GM12878 (cell line): ENCODE measurements around the gene HOXD9. TPM values are rescaled to one million over a fixed set of nuclear protein-coding genes. Genes with fewer than 3 reads are reported as not detected.

Experiments used
- ATAC-seq: fragments of 200-7000 bp; cut with Tn5 transposase; 3 replicates; pipeline ENCODE4 v1.9.1; 2020; ENCODE audit warnings: mild to moderate bottlenecking, moderate library complexity
- BruUV-seq: library from RNA; stranded (reverse); fragments of 400-500 nt; replicated peaks from 2 replicates; lab custom pipeline; 2021; lab: Mats Ljungman, UMichigan
- CTCF ChIA-PET: fragments of 300-600 bp; sonication (Branson Sonifier 250); formaldehyde crosslinking; extraction: SDS; loops from one replicate; lab custom pipeline; 2021; ENCODE audit warnings: inconsistent platforms; lab: Yijun Ruan, JAX
- POLR2A ChIA-PET: fragments of 350-600 bp; formaldehyde crosslinking; extraction: SDS; loops from one replicate; lab custom pipeline; 2021; ENCODE audit warnings: inconsistent platforms; lab: Charles Lee
- RAD21 ChIA-PET: fragments of 300-600 bp; sonication (Branson Sonifier 250); formaldehyde crosslinking; loops from one replicate; lab custom pipeline; 2023; ENCODE audit warnings: antibody characterized with exemption; ENCODE audit not compliant: unreplicated experiment; lab: Charles Lee
- SMC1A ChIA-PET: fragments of 300-600 bp; sonication (Branson Sonifier 250); formaldehyde crosslinking; loops from one replicate; lab custom pipeline; 2023; ENCODE audit not compliant: unreplicated experiment, uncharacterized antibody; lab: Charles Lee
- DNase-seq: peaks from one replicate; pipeline ENCODE4 v3.0.0-alpha.2; 2011; ENCODE audit warnings: low read depth, low spot score
- FAIRE-seq: peaks from 3 replicates; lab custom pipeline; 2011; peaks lifted over from hg19 to GRCh38; lab: Jason Lieb, UNC
- H2AFZ ChIP-seq: 2 replicates; pipeline ENCODE4 v1.6.0; 2011; ENCODE audit warnings: low read depth, low read length, control low read depth; ENCODE audit not compliant: control insufficient read depth
- H3K27ac ChIP-seq: 2 replicates; pipeline ENCODE4 v1.5.1; 2011; ENCODE audit warnings: control low read depth; ENCODE audit not compliant: control insufficient read depth, insufficient read depth
- H3K27me3 ChIP-seq, 2 experiments: replicated peaks in 1 of 2; 2 replicates each; pipeline versions ENCODE4 v1.6.0 to v1.6.1; 2011; ENCODE audit warnings: low read length in 1 of 2; ENCODE audit not compliant: control insufficient read depth in 2 of 2, insufficient read depth in 2 of 2
- H3K36me3 ChIP-seq, 2 experiments: 2 replicates each; pipeline ENCODE4 v1.5.1; 2011; ENCODE audit warnings: low read length in 1 of 2; ENCODE audit not compliant: control insufficient read depth in 2 of 2, insufficient read depth in 2 of 2
- H3K4me1 ChIP-seq: 2 replicates; pipeline ENCODE4 v1.6.1; 2011; ENCODE audit warnings: mild to moderate bottlenecking, low read length, moderate library complexity, mixed read lengths; ENCODE audit not compliant: control insufficient read depth, insufficient read depth
- H3K4me2 ChIP-seq: 2 replicates; pipeline ENCODE4 v1.6.0; 2011; ENCODE audit warnings: control low read depth; ENCODE audit not compliant: control insufficient read depth, insufficient read depth
- H3K4me3 ChIP-seq: fragments of 200-600 bp; sonication (generic); 2 replicates; pipeline ENCODE4 v1.5.1; 2016
- H3K79me2 ChIP-seq: 2 replicates; pipeline ENCODE4 v1.6.0; 2011; ENCODE audit warnings: low read length; ENCODE audit not compliant: control insufficient read depth, insufficient read depth
- H3K9ac ChIP-seq: 2 replicates; pipeline ENCODE4 v1.8.0; 2011; ENCODE audit warnings: low read length, control low read depth, mixed read lengths; ENCODE audit not compliant: control insufficient read depth, insufficient read depth
- H3K9me3 ChIP-seq: replicated peaks from 3 replicates; pipeline ENCODE4 v1.5.1; 2011; ENCODE audit warnings: mild to moderate bottlenecking, low read length; ENCODE audit not compliant: control insufficient read depth, insufficient read depth
- H4K20me1 ChIP-seq: 2 replicates; pipeline ENCODE4 v1.6.0; 2011; ENCODE audit not compliant: control insufficient read depth, insufficient read depth
- ATF3 ChIP-seq: IDR thresholded peaks from 2 replicates; pipeline ENCODE4 v1.6.1; 2011; ENCODE audit warnings: low read depth, mild to moderate bottlenecking, low read length, moderate library complexity, borderline replicate concordance; ENCODE audit errors: extremely low read depth
- BMI1 ChIP-seq: fragments of 450-650 bp; IDR thresholded peaks from 2 replicates; pipeline ENCODE4 v1.6.1; 2016; ENCODE audit warnings: mild to moderate bottlenecking, moderate library complexity, borderline replicate concordance
- ELK1 ChIP-seq: IDR thresholded peaks from 2 replicates; pipeline ENCODE4 v1.6.1; 2012; ENCODE audit warnings: low read depth, low read length, improper control_type of control experiment
- HDAC2 ChIP-seq: fragments of 200-600 bp; sonication (generic); IDR thresholded peaks from 2 replicates; pipeline ENCODE4 v1.6.1; 2017
- IKZF2 ChIP-seq, 2 experiments: fragments of 450-650 bp; IDR thresholded peaks; 2 replicates each; pipeline ENCODE4 v1.6.1; 2017; ENCODE audit warnings: mild to moderate bottlenecking in 2 of 2, moderate library complexity in 2 of 2
- MAX ChIP-seq: IDR thresholded peaks from 2 replicates; pipeline ENCODE4 v1.6.1; 2012; ENCODE audit warnings: low read depth, low read length, improper control_type of control experiment
- NRF1 ChIP-seq: conservative IDR thresholded peaks from 2 replicates; pipeline ENCODE4 v1.6.1; 2011; ENCODE audit warnings: mild to moderate bottlenecking, low read depth, low read length, improper control_type of control experiment
- POLR2AphosphoS2 ChIP-seq: IDR thresholded peaks from 2 replicates; pipeline ENCODE4 v1.6.1; 2011; ENCODE audit warnings: low read depth, mild to moderate bottlenecking, low read length, improper control_type of control experiment, moderate library complexity
- RAD51 ChIP-seq: fragments of 450-650 bp; IDR thresholded peaks from 2 replicates; pipeline ENCODE4 v1.6.1; 2016; ENCODE audit warnings: moderate library complexity, mild to moderate bottlenecking, inconsistent platforms
- ZNF384 ChIP-seq: IDR thresholded peaks from 2 replicates; pipeline ENCODE4 v1.6.1; 2012; ENCODE audit warnings: low read depth, mild to moderate bottlenecking, low read length, improper control_type of control experiment, borderline replicate concordance
- WGBS: methylation state at CpG from one replicate; pipeline ENCODE4 v1.1.6; 2016; ENCODE audit warnings: low lambda C conversion rate; ENCODE audit not compliant: insufficient replicate concordance, insufficient coverage; ENCODE audit errors: missing lambda C conversion rate; 5-methylcytosine and 5-hydroxymethylcytosine counted together
- in situ Hi-C: fragments of 300-500 bp; cut with MboI; formaldehyde crosslinking; loops from 9 replicates; pipeline ENCODE4 v1.14.3; 2018; ENCODE audit warnings: mixed read lengths
- intact Hi-C: fragments of 100-400 bp; cut with micrococcal nuclease; formaldehyde crosslinking; loops from one replicate; pipeline ENCODE4 v1.14.2; 2022; ENCODE audit not compliant: unreplicated experiment
- polyA plus RNA-seq, 11 experiments: library from polyadenylated mRNA; depleted of rRNA in 4 of 11; unstranded in 6 of 11; stranded (reverse) in 5 of 11; fragments of >200 nt; fragmentation: Nextera tagmentation in 4 of 11; fragmentation: Illumina TruSeq in 1 of 11; extraction: Ambion mirVana in 4 of 11; extraction: Trizol in 1 of 11; gene quantifications; 1 replicate in 1 of 11; 2 replicates in 10 of 11; pipeline versions ENCODE4 v1.2.1 to v1.2.3, GENCODE V29; 2011 to 2016; ENCODE audit warnings: inconsistent platforms in 2 of 11, missing spikeins in 2 of 11, low read depth in 1 of 11
- total RNA-seq, 4 experiments: library from RNA; depleted of rRNA in 3 of 4; stranded (reverse); fragments of >200 nt in 3 of 4; fragmentation: Illumina TruSeq in 1 of 4; extraction: Trizol in 1 of 4; gene quantifications; 2 replicates each; pipeline versions ENCODE4 v1.2.1 to v1.2.3, GENCODE V29; 2013 to 2021
- TF ChIP-seq, protein P1 (sequence below): IDR thresholded peaks from 2 replicates; pipeline ENCODE4 v1.6.1; 2012; ENCODE audit warnings: mild to moderate bottlenecking, low read depth, low read length
- TF ChIP-seq, protein P2 (sequence below): fragments of 450-650 bp; IDR thresholded peaks from 2 replicates; pipeline ENCODE4 v1.6.1; 2017; ENCODE audit warnings: borderline replicate concordance
- TF ChIP-seq, protein P3 (sequence below): IDR thresholded peaks from 2 replicates; pipeline ENCODE4 v1.6.1; 2011; ENCODE audit warnings: borderline replicate concordance, low read depth, mild to moderate bottlenecking, moderate library complexity, mixed read lengths, low read length; ENCODE audit not compliant: insufficient read depth; ENCODE audit errors: extremely low read length

Gene HOXD9
- total and polyA plus RNA-seq, 10 of the 15 experiments (the other 5 are each of a cell fraction or from before 2014, with no cell fraction given): not detected

- SMC1A ChIA-PET: interaction anchor here (0.7 kb wide), 1 partner anchor 459 kb away, joined by 3 read pairs; no protein-coding TSS in a partner anchor
- ATAC-seq (no peak), FAIRE-seq (no peak), DNase-seq (no peak)
- H3K9ac ChIP-seq: no peak overlapping the region
- in situ Hi-C loops: no loop called here
- CTCF ChIA-PET: interaction anchor here (0.7 kb wide), 1 partner anchor 964 kb away, joined by 3 read pairs; no protein-coding TSS in a partner anchor
- intact Hi-C loops: no loop called here
- H3K9me3 ChIP-seq: no peaks in the 10 kb centered on the region
- no peak overlapping the region for H3K4me2 ChIP-seq
- no peak overlapping the region for H2AFZ ChIP-seq
- no peaks in the 10 kb centered on the region for H3K4me1 ChIP-seq
- H3K4me3 ChIP-seq: no peak overlapping the region
- RAD21 ChIA-PET: no interaction called here
- peaks cover 9 to 30% of the 10 kb centered on the region in 2 experiments for H3K27me3 ChIP-seq
- no peak overlapping the region for H3K27ac ChIP-seq
- H3K79me2 ChIP-seq: no peaks in the 10 kb centered on the region
- POLR2A ChIA-PET: no interaction called here
- no peaks in the 10 kb centered on the region for H3K36me3 ChIP-seq
- BruUV-seq: no TSS peak
- WGBS: 42% methylated on average over 31 of the region's 31 CpGs
- no peaks in the 10 kb centered on the region for H4K20me1 ChIP-seq
- TF ChIP-seq POLR2AphosphoS2 (no peak), HDAC2 (no peak), RAD51 (no peak), IKZF2 (IDR thresholded peaks at IDR 0.05) (no peak), ZNF384 (no peak), ATF3 (no peak), MAX (no peak), NRF1 (no peak), BMI1 (no peak), ELK1 (no peak)
- TF ChIP-seq, protein P1, sequence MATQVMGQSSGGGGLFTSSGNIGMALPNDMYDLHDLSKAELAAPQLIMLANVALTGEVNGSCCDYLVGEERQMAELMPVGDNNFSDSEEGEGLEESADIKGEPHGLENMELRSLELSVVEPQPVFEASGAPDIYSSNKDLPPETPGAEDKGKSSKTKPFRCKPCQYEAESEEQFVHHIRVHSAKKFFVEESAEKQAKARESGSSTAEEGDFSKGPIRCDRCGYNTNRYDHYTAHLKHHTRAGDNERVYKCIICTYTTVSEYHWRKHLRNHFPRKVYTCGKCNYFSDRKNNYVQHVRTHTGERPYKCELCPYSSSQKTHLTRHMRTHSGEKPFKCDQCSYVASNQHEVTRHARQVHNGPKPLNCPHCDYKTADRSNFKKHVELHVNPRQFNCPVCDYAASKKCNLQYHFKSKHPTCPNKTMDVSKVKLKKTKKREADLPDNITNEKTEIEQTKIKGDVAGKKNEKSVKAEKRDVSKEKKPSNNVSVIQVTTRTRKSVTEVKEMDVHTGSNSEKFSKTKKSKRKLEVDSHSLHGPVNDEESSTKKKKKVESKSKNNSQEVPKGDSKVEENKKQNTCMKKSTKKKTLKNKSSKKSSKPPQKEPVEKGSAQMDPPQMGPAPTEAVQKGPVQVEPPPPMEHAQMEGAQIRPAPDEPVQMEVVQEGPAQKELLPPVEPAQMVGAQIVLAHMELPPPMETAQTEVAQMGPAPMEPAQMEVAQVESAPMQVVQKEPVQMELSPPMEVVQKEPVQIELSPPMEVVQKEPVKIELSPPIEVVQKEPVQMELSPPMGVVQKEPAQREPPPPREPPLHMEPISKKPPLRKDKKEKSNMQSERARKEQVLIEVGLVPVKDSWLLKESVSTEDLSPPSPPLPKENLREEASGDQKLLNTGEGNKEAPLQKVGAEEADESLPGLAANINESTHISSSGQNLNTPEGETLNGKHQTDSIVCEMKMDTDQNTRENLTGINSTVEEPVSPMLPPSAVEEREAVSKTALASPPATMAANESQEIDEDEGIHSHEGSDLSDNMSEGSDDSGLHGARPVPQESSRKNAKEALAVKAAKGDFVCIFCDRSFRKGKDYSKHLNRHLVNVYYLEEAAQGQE: no peak
- TF ChIP-seq, protein P2, sequence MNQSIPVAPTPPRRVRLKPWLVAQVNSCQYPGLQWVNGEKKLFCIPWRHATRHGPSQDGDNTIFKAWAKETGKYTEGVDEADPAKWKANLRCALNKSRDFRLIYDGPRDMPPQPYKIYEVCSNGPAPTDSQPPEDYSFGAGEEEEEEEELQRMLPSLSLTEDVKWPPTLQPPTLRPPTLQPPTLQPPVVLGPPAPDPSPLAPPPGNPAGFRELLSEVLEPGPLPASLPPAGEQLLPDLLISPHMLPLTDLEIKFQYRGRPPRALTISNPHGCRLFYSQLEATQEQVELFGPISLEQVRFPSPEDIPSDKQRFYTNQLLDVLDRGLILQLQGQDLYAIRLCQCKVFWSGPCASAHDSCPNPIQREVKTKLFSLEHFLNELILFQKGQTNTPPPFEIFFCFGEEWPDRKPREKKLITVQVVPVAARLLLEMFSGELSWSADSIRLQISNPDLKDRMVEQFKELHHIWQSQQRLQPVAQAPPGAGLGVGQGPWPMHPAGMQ: no peak
- TF ChIP-seq, protein P3, sequence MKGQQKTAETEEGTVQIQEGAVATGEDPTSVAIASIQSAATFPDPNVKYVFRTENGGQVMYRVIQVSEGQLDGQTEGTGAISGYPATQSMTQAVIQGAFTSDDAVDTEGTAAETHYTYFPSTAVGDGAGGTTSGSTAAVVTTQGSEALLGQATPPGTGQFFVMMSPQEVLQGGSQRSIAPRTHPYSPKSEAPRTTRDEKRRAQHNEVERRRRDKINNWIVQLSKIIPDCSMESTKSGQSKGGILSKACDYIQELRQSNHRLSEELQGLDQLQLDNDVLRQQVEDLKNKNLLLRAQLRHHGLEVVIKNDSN: no peak
Measured at GRCh38 chr2:176091329-176092258, 30.9 kb upstream of the HOXD9 start.
